Measurements from ENCODE around the gene KRTAP5-1.

DNA sequence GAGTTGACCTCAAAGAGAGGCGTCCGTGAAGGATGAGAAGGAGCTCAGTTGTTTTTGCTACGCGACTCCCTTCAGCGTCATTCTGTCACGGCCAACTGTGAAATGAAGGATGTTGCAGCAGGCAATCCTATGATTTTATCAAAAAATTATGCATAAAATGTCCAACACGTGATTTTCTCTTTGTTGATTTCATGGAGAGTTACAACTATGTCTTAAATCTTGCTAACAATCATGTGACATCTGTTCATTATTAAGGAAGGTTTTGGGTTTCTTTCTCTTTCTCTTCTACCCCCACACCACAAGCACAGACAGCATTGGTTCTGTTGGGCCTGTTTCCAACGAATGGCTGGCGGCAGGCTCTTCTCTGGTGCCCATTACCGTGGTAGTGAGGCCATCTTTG lies 33.1 kb upstream of the KRTAP5-1 start:
- TF ChIP-seq, protein P1, sequence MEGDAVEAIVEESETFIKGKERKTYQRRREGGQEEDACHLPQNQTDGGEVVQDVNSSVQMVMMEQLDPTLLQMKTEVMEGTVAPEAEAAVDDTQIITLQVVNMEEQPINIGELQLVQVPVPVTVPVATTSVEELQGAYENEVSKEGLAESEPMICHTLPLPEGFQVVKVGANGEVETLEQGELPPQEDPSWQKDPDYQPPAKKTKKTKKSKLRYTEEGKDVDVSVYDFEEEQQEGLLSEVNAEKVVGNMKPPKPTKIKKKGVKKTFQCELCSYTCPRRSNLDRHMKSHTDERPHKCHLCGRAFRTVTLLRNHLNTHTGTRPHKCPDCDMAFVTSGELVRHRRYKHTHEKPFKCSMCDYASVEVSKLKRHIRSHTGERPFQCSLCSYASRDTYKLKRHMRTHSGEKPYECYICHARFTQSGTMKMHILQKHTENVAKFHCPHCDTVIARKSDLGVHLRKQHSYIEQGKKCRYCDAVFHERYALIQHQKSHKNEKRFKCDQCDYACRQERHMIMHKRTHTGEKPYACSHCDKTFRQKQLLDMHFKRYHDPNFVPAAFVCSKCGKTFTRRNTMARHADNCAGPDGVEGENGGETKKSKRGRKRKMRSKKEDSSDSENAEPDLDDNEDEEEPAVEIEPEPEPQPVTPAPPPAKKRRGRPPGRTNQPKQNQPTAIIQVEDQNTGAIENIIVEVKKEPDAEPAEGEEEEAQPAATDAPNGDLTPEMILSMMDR (conservative IDR thresholded peaks at IDR 0.05; ENCODE audit: low read depth, low read length), result no peak
- TF ChIP-seq EZH2phosphoT487 (IDR thresholded peaks at IDR 0.05; ENCODE audit: borderline replicate concordance, low read length), result no peak
- TF ChIP-seq EZH2 (IDR thresholded peaks at IDR 0.05; ENCODE audit: low read length, unreplicated experiment), result no peak
